C1 segment of cervical spinal cord (tissue), 14 donors: ENCODE measurements around the gene FSD1L.

ENCODE experiments used
- DNase-seq, 14 donors: peaks; one replicate each; lab custom pipeline; 2025; lab: John Stamatoyannopoulos, UW

Gene FSD1L

GRCh38 chr9:105447814-105448812 lies at the start of gene FSD1L:
FSD1L (plus strand) TSS chr9:105448034; CDS start chr9:105448221, 187 bp downstream.
- peak in 13 of 14 donors; percentile 66 to 94 (median 88) for DNase-seq

- no peak for DNase-seq
Measured at GRCh38 chr9:105399117-105399516, 48.7 kb upstream of the FSD1L start.

GRCh38 chr9:105401651-105402050 lies 46.2 kb upstream of the FSD1L start:
- no peak for DNase-seq

- DNase-seq, result no peak
Measured at GRCh38 chr9:105403552-105404248, 44.1 kb upstream of the FSD1L start.

- DNase-seq, result no peak
Measured at GRCh38 chr9:105405514-105406131, 42.2 kb upstream of the FSD1L start.

GRCh38 chr9:105406369-105406768 lies 41.5 kb upstream of the FSD1L start:
- no peak for DNase-seq

- DNase-seq, result peak in 1 of 14 donors; percentile 16
Measured at GRCh38 chr9:105413525-105413924, 34.3 kb upstream of the FSD1L start.

GRCh38 chr9:105414947-105415661 lies 32.7 kb upstream of the FSD1L start:
- DNase-seq, result peak in 8 of 14 donors; percentile 11 to 33 (median 27)

GRCh38 chr9:105415662-105415980 lies 32.2 kb upstream of the FSD1L start:
- DNase-seq, result no peak

- DNase-seq, result no peak
Measured at GRCh38 chr9:105416840-105417239, 31.0 kb upstream of the FSD1L start.

- DNase-seq, result no peak
Measured at GRCh38 chr9:105418588-105419500, 29.0 kb upstream of the FSD1L start.

- DNase-seq, result no peak
Measured at GRCh38 chr9:105419816-105420597, 27.8 kb upstream of the FSD1L start.

GRCh38 chr9:105421154-105421553 lies 26.7 kb upstream of the FSD1L start:
- no peak for DNase-seq

GRCh38 chr9:105421864-105422263 lies 26.0 kb upstream of the FSD1L start:
- DNase-seq, result no peak

- DNase-seq, result no peak
Measured at GRCh38 chr9:105425816-105426433, 21.9 kb upstream of the FSD1L start.

GRCh38 chr9:105426657-105427056 lies 21.2 kb upstream of the FSD1L start:
- DNase-seq, result no peak

GRCh38 chr9:105431424-105432246 lies 16.2 kb upstream of the FSD1L start:
- no peak for DNase-seq

GRCh38 chr9:105432247-105432842 lies 15.5 kb upstream of the FSD1L start:
- no peak for DNase-seq
